GM23338 (cell line): ENCODE measurements around the gene CLEC6A.

Experiments
- EZH2 ChIP-seq: fragments of 200-600 bp; sonication (generic); IDR thresholded peaks from one replicate; pipeline ENCODE4 v1.8.0; 2017; ENCODE audit warnings: antibody characterized with exemption, mild to moderate bottlenecking, low read depth; ENCODE audit not compliant: unreplicated experiment
- JUNB ChIP-seq: IDR thresholded peaks from one replicate; pipeline ENCODE4 v1.6.1; 2016; ENCODE audit warnings: antibody characterized with exemption; ENCODE audit not compliant: unreplicated experiment
- POLR2AphosphoS5 ChIP-seq: IDR thresholded peaks from 2 replicates; pipeline ENCODE4 v1.6.1; 2016; ENCODE audit warnings: antibody characterized with exemption, low read depth
- TF ChIP-seq, protein P1 (sequence below), 2 experiments: fragments of 200-600 bp in 1 of 2; sonication (generic) in 1 of 2; conservative IDR thresholded peaks; 2 replicates each; pipeline versions ENCODE4 v1.5.1 to v1.6.1; 2016 to 2017; ENCODE audit warnings: antibody characterized with exemption in 2 of 2, low read depth in 2 of 2, mild to moderate bottlenecking in 2 of 2, moderate library complexity in 1 of 2
- TF ChIP-seq, protein P2 (sequence below): IDR thresholded peaks from 2 replicates; pipeline ENCODE4 v1.6.1; 2016; ENCODE audit warnings: antibody characterized with exemption
- TF ChIP-seq, protein P3 (sequence below): IDR thresholded peaks from one replicate; pipeline ENCODE4 v1.6.1; 2018; ENCODE audit warnings: antibody characterized with exemption; ENCODE audit not compliant: unreplicated experiment

DNA sequence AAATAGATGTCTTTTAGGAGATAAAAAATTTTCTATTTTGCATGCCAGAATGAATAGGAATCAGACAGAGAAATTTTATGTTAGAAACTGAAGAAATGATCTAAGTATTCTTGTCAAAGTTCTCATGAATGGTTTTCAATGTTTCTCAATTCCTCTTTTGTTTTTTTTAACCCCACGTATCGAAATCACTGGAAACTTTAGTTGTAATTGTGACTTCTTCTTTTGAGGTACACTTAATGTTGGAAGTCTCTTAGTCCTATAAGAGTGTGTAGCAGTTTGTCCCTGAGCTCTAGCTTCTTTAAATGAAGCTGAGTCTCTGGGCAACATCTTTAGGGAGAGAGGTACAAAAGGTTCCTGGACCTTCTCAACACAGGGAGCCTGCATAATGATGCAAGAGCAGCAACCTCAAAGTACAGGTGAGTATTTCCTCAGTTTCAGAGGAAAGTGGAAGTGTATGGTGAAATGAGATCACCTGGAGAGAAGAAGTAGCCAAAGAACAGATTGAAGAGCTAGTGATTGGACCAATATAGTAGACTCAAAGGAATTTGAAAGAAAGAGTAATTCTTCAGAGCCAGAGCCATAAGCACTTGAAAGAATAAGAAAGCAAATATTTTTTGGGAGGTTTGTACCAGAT is at the start of gene CLEC6A:
- TF ChIP-seq, protein P1, sequence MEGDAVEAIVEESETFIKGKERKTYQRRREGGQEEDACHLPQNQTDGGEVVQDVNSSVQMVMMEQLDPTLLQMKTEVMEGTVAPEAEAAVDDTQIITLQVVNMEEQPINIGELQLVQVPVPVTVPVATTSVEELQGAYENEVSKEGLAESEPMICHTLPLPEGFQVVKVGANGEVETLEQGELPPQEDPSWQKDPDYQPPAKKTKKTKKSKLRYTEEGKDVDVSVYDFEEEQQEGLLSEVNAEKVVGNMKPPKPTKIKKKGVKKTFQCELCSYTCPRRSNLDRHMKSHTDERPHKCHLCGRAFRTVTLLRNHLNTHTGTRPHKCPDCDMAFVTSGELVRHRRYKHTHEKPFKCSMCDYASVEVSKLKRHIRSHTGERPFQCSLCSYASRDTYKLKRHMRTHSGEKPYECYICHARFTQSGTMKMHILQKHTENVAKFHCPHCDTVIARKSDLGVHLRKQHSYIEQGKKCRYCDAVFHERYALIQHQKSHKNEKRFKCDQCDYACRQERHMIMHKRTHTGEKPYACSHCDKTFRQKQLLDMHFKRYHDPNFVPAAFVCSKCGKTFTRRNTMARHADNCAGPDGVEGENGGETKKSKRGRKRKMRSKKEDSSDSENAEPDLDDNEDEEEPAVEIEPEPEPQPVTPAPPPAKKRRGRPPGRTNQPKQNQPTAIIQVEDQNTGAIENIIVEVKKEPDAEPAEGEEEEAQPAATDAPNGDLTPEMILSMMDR (conservative IDR thresholded peaks at IDR 0.05; ENCODE audit: low read depth in 2 of 2), result no peak
- no peak for TF ChIP-seq EZH2
- TF ChIP-seq, protein P2, sequence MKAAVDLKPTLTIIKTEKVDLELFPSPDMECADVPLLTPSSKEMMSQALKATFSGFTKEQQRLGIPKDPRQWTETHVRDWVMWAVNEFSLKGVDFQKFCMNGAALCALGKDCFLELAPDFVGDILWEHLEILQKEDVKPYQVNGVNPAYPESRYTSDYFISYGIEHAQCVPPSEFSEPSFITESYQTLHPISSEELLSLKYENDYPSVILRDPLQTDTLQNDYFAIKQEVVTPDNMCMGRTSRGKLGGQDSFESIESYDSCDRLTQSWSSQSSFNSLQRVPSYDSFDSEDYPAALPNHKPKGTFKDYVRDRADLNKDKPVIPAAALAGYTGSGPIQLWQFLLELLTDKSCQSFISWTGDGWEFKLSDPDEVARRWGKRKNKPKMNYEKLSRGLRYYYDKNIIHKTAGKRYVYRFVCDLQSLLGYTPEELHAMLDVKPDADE, result no peak
- TF ChIP-seq JUNB, result no peak
- TF ChIP-seq POLR2AphosphoS5, result no peak
- TF ChIP-seq, protein P3, sequence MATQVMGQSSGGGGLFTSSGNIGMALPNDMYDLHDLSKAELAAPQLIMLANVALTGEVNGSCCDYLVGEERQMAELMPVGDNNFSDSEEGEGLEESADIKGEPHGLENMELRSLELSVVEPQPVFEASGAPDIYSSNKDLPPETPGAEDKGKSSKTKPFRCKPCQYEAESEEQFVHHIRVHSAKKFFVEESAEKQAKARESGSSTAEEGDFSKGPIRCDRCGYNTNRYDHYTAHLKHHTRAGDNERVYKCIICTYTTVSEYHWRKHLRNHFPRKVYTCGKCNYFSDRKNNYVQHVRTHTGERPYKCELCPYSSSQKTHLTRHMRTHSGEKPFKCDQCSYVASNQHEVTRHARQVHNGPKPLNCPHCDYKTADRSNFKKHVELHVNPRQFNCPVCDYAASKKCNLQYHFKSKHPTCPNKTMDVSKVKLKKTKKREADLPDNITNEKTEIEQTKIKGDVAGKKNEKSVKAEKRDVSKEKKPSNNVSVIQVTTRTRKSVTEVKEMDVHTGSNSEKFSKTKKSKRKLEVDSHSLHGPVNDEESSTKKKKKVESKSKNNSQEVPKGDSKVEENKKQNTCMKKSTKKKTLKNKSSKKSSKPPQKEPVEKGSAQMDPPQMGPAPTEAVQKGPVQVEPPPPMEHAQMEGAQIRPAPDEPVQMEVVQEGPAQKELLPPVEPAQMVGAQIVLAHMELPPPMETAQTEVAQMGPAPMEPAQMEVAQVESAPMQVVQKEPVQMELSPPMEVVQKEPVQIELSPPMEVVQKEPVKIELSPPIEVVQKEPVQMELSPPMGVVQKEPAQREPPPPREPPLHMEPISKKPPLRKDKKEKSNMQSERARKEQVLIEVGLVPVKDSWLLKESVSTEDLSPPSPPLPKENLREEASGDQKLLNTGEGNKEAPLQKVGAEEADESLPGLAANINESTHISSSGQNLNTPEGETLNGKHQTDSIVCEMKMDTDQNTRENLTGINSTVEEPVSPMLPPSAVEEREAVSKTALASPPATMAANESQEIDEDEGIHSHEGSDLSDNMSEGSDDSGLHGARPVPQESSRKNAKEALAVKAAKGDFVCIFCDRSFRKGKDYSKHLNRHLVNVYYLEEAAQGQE, result no peak
